GM21619 (cell line): ENCODE results near the gene MRPS35.
"Not testable (repeated sequence)": the region's sequence is repeated elsewhere in the genome, so short reads cannot be mapped to it uniquely, and the experiment has no call there.

Source experiments
- ATAC-seq: cut with Tn5 transposase; IDR thresholded peaks from one replicate; pipeline ENCODE4 v1.9.1; 2021; ENCODE audit not compliant: unreplicated experiment

Gene MRPS35

DNA sequence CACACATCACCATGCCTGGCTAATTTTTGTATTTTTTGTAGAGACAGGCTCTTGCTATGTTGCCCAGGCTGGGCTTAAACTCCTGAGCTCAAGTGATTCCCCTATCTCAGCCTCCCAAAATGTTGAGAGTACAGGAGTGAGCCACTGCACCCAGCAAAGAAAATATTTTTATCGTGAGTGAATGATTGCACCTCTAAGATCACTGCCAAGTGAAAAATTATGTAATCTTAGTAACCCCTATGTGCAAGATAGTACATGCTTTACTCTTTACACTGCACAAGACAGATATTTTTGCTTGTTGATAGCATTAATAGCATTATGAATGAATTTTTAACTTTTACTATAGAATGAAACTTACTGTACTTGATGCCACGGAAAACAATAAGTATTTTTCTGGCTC is 3.4 kb upstream of the MRPS35 start:
- no peak for ATAC-seq

DNA sequence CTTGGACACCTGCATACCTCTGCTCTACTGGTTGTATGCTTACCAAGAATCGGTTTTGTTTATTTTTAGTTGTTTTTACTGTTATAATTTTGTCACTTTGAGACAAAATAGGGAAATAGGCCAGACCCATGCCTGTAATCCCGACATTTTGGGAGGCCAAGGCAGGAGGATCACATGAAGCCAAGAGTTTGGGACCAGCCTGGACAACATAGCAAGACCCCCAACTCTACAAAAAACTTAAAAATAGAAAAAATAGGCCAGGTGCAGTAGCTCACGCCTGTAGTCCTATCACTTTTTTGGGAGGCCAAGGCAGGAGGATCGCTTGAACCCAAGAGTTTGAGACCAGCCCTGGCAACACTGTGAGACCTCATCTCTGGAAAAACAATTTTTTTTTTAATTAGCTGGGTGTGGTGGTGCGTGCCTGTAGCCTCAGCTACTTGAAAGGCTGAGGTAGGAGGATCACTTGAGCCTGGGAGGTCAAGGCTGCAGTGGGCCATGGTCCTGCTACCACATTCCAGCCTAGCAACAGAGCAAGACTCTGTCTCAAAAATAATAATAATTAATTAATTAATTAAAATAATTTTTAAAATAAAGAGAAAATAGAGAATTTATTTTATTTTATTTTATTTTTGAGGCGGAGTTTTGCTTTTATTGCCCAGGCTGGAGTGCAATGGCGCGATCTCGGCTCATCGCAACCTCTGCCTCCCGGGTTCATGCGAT is 1.3 kb upstream of the MRPS35 start:
- ATAC-seq, result no peak

DNA sequence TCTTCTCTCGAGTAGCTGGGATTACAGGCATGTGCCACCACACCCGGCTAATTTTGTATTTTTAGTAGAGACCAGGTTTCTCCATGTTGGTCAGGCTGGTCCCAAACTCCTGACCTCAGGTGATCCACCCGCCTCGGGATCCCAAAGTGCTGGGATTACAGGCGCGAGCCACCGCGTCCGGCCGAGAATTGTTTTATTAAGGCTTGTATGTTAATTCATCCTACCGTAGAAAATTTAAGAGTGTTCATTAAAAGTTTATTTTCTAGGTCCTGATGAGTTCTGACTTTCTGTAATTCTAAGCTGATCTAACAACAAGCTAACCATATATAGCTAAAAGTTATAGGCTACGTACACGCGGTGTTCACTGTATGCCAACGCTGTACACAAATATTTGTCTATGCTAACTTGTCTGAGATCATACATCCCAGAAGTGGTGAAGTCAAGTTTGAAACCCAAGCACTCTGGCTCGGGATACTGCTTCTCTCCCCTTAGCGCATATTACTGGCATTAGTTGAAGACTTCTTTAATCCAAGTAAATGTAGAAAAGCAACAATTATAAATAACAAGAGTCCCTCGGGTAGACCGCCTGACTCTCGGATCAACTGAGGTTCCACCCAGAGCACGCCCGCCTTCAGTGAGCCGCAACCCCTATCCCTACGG is 570 bp upstream of the MRPS35 start:
- ATAC-seq, result peak; percentile 40

DNA sequence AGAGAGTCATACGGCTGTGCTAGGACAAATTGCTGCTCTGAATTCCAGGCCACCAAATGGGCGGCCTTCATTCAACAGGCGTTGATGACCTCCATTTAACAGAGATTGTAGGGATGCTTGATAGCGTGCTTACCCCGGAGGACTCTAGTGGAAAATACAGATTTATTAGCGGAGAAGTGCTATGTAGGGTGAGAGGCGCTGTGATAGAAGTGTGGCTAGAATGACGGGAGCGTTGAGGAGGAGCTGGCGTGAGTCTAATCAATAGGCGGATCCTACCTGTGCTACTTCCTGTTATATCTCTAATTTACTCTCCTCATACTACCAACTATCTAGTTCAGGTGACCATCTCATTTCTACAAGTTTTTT is 668 bp downstream of the MRPS35 start:
- peak; percentile 9 for ATAC-seq

DNA sequence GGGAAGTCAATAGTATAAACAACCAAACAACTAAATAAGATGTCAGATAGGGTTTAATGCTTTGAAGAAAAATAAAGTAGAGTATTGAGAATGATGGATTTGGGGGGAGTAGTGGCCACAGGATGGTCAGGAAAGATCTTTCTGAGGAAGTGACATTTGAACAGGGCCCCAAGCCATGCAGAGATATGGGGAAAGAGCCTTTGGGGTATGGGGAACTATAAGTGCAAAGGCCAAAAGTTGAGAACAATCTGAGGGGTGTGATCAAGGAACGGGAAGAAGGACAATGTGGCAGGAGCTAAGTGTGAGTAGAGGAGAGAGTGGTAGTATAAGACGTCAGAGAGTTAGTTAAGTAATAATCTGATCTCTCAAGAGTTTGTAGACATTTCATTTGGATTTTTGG is 1.3 kb downstream of the MRPS35 start:
- ATAC-seq, result no peak

DNA sequence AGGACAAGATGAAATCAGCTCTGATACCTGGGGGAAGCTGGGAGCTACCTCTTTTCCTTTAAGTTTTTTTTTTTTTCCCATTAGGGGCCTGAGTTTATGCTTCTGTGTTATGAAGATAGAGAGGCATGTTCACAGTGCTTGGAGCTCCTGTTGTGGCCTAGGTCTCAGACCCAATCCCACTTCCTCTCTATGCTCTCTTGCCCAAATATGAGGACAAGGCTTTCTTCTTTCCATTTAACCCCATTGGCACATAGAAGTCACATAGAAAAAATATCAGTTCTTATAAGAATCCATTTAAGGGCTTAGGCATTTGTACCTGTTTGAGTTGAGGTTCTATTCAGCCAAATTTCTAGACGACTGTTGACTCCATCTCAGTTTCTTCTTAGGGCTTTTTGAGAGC is 12.6 kb downstream of the MRPS35 start:
- no peak for ATAC-seq

DNA sequence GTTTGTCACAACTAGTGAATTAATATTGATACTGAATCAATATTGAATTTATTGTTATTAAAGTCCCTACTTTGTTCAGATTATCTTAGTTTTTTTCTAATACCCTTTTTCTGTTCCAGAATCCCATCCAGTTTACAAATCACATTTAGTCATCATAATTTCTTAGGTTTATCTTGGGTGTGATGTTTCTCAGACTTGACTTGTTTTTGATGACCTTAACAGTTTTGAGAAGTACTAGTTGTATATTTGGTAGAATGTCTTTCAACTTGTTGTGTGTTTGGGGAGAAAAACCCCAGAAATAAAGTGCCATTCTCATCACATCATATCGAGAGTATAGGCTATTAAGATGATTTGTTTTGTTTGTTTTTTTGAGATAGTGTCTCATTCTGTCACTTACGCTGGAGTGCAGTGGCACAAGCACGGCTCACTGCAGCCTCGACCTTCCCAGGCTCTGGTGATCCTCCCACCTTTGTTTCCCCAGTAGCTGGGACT is 19.5 kb downstream of the MRPS35 start:
- ATAC-seq, result no peak

DNA sequence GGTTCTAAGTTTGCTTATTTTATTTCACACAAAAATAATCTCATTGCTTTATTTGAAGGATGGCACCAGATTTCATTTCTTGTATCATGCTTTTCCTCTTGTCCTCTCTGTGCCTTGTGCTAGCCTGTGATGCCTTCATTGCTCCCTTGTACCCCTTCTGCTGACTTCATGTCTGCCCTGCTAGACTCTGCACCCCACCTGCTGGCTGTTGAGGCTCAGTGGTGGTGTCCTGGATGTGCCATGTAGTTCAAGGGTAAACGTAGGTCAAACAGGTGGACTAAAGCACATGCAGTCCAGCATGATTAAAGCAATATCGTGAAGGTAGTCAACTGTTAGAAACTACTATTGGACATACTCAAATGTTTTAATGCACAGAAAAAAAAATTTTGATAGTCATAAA is 21.6 kb downstream of the MRPS35 start:
- ATAC-seq, result peak; percentile 75

DNA sequence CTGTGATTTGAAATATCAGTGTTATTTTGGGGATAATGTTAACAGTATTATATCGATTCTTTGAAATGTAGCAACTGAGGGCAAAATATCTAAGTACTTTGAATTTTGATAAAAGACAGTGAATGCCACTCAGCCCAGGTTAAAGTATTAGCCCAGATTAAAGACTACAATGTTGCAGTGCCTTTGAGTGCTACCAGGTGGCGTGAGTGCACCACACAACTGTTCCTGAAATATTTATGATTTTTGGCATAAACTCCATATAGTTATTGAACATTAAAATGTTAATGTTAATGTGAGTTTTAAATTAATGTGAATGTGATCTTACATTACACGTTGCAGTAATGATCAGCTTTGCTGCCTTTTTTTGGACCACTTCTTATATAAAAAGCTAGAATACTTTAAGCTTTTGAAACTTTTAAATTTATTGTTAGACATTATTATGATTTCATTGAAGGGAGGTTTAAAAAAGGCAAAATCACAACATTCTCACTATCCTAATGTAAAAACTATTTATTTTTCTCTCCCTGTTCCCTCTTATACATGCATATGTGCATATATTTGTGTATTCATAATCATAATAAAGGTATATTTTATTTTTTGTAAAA is 22.5 kb downstream of the MRPS35 start:
- ATAC-seq, result peak; percentile 61

DNA sequence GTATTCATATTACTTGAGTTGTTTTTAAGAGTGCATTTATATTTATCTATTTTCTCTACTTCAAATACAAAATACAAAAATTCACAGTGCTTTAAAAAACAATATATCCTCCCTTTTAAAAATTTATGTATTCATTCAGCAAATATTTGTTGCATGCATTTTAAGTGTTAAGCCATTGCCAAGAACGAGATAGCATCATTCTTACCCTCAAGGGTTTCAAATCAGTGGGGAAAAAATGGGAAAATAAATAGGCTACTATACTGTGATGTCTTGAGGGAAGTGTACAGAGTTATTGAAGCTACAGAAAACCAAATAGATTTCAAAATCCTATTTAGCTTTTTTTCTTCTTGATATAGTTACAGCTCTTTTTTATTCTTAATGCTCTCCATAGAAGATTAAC is 23.2 kb downstream of the MRPS35 start:
- no peak for ATAC-seq

DNA sequence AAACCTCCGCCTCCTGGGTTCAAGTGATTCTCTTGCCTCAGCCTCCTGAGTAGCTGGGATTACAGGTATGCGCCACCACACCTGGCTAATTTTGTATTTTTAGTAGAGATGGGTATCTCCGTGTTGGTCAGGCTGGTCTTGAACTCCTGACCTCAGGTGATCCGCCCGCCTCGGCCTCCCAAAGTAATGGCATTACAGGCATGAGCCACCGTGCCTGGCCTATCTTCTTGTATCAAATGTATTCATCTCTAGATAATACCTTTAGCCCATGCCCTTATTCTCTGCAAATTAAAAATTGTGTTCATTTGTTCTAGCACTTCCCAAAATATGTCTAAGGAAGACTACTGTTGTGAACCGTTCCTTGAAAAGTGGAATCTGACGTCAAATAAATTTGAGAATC is 23.7 kb downstream of the MRPS35 start:
- not testable (repeated sequence) for ATAC-seq

DNA sequence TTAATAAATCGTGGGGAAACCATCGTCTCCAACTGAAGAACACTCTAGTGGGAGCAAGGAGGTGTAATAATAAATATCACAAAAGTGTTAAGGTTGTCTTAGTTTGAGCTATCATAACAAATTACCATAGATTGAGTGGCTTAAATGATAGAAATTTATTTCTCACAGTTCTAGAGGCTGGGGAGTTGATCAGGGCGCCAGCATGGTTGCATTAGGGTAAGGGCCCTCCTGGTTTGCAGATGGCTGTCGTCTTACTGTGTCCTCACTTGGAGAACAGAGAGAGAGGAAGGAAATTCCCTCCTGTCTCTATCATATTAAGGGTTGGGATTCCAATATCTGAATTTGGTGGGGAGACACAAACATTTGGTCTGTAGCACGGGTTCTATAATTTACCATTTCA is 33.0 kb downstream of the MRPS35 start:
- ATAC-seq, result no peak

DNA sequence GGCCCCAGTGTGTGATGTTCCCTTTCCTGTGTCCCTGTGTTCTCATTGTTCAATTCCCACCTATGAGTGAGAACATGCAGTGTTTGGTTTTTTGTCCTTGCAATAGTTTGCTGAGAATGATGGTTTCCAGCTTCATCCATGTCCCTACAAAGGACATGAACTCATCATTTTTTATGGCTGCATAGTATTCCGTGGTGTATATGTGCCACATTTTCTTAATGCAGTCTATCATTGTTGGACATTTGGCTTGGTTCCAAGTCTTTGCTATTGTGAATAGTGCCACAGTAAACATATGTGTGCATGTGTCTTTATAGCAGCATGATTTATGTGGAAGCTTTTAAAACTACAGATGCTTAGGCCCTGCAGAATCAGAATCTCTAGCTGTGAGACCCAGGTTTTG is 35.1 kb downstream of the MRPS35 start:
- not testable (repeated sequence) for ATAC-seq

DNA sequence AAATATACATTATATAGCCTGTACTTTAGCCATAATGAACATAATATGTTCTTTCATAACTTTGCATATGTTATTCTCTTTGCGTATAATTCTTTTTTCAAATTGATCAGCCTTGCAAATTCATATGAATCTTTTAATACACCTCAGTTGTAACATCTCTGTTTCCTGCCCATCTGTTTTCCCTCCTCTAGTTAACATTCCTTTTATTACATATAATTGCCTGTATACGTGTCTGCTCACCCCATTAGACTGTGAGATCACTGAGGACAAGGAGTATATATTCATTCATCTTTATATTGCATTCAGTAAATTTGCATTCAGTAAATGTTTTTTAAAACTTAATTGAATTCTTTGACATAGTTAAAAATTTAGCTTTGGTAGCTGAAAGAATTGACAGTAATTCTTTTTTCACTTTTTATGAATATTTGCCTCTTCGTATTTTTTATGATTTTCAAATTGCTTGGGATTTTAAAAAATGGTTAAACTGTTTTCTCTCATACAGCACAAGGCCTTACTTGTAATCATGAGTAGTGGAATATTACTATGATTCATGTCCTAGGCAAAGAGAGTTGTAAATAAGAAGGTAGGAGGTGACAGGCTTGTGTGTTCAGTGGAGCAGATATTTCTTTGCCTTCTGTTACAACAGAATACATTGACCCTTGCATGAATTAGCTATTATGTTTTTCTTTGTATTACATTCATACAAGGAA is 36.6 kb downstream of the MRPS35 start:
- ATAC-seq, result no peak

DNA sequence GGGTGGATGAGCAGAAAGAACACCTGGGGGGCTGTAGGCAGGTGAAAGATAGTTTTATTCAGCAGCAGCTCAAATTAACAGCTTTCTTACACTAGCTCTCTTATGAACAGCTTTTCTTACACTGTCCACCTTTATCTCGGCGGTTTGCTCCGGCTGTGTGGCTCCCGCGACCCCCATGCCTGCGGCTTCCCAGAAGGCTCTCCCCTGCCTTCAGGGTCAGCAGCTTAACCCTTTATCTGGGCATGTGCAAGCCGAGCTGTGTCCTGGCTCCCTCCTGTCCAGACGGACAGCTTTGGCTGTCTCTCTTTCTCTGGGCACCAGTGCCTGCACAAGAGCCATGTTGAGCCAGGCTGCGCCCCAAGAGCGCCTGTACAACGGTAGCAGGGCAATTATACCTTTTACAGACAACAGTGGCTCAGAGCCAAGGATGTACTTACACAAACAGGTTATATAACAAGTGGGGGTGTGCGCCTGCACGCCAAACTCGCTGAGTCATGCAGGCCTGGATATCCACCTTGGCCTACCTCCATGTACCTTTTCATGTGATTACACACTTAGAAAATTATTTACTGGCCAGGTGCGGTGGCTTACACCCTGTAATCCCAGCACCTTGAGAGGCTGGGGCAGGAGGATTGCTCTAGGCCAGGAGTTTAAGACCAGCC is 40.9 kb downstream of the MRPS35 start:
- no peak for ATAC-seq

DNA sequence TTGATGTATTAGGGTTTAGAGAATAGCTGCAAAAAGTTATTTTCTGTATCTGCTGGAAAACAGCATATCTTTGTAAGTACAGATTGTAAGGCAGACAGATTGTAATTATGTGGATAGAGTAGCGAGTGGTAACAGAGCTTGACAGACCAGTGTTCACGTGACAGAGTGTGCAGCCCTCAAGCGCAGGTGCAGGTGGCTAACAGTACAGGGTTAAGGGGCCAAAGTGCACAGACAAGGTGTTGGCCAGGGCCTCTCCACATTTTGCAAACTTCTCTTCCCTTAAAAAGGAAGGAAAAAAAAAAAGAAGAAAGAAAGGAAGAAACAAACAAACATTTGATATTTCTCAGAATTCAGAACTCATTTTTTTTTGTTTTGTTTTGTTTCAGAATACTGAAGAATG is 44.2 kb downstream of the MRPS35 start:
- no peak for ATAC-seq

DNA sequence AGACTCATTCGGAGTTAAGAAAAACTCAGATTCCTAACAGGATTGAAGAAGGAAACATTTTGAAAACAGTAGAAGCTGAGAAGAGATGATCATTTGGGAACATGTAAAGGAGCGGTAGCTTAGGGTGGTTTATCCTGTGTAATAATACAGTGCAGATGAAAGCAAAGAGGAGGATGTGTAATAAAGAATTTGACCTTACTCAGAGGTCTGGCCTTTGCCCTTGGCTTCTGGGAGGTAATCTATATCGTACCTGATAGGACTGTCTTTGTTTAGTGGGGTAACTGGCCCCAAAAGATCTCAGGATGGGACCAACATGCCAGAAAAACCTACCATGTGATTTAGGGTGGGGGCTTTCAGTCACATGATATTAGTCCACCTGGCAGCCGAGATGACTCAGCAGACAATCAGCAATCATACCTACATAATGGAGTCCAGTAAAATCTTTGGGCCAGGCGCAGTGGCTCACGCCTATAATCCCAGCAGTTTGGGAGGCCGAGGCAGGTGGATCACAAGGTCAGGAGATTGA is 46.1 kb downstream of the MRPS35 start:
- no peak for ATAC-seq

DNA sequence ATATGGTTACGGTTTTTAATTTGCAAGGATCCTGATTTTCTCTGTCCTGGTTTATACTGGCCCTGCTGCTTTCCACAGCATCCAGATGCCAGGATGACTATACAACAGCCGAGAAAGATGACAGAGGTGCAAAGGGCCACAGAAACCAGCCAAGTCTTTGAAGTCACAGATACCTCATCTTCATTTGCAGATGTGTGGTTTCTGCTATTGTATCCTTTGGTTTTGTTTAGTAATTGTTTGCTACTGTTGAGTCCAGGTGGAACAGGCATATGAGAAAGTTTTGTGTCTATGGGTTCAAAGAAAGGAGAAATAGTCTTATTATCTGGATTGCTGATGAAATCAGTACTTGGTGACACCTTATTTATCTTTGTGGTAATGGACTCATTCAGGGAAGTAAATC is 52.1 kb downstream of the MRPS35 start:
- no peak for ATAC-seq

DNA sequence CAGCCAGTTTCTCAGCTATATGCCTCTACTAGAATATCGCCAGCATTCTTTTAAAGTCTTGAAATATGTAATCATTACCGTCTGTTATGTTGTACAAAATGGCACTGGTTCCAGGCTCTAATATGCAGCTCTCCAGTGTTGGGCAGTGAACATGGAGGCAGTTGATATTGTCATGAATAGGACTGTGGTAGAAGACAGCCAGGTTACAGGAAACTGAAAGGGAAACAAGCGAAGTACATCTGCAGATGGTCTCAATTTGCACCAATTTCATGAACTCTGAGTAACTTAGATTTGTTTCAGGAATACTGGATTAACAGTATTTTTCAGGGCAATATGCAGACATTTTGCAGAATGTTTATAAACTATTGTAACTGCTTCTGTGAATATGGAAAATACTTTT is 56.0 kb downstream of the MRPS35 start:
- no peak for ATAC-seq

DNA sequence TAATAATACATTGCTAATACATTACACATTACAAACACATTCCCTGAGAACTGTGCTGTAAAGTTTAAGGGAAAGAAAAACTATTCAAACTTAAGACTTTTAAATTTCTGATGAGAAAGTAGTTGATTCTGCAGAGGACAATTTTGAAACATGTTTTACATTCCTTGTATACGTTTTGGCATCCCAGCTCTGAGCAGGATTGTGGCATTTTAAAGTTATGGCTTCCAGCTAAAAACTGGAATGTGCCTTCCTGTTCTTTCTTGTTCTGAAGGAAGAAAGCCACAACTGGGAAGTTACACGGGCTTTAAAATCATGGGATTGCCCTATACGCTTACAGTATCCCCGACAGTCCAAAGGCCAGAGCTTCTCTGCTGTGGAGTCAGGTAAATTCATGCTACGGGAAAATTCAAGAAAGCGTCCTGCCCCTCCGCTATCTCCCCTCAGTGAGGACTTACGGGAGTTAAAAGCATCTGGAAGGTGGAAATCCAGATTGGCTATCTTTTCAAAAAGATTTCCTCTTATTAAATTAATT is 58.6 kb downstream of the MRPS35 start:
- ATAC-seq, result no peak
